Measurements from ENCODE around the gene EIF2S1. TPM values are rescaled to one million over a fixed set of nuclear protein-coding genes. Genes with fewer than 3 reads are reported as not detected.

The EIF2S1 gene
- total RNA-seq, 2 donors from 2014 or later, result 53.1 to 63.6 TPM

- intact Hi-C loops (cut with DNase I), result no loop called here
- H3K4me3 ChIP-seq, result no peak overlapping the region
- 71% methylated on average over 3 of the region's 3 CpGs for WGBS
- peak; percentile 42 for DNase-seq (ENCODE audit: low spot score)
- H3K36me3 ChIP-seq, result no peaks in the 10 kb centered on the region
- no peaks in the 10 kb centered on the region for H3K27me3 ChIP-seq (replicated peaks; ENCODE audit: insufficient read depth)
- no peaks in the 10 kb centered on the region for H3K9me3 ChIP-seq
- H3K4me1 ChIP-seq (replicated peaks), result peaks cover 7% of the 10 kb centered on the region
- TF ChIP-seq CTCF (IDR thresholded peaks at IDR 0.05), result no peak
- peak; percentile 68 for TF ChIP-seq POLR2AphosphoS5 (IDR thresholded peaks at IDR 0.05)
- TF ChIP-seq POLR2A (IDR thresholded peaks at IDR 0.05), result no peak
- H3K27ac ChIP-seq, result peak overlapping the region in 1 of 2 donors; percentile 37
Measured at GRCh38 chr14:67392123-67392522, 32.0 kb downstream of the EIF2S1 start.

GRCh38 chr14:67392800-67393199 is 32.7 kb downstream of the EIF2S1 start:
- H3K4me3 ChIP-seq, result no peak overlapping the region
- TF ChIP-seq POLR2AphosphoS5 (IDR thresholded peaks at IDR 0.05) (no peak), POLR2A (IDR thresholded peaks at IDR 0.05) (no peak), CTCF (IDR thresholded peaks at IDR 0.05) (no peak)
- peak overlapping the region in 1 of 2 donors; percentile 37 for H3K27ac ChIP-seq
- peaks cover 7% of the 10 kb centered on the region for H3K4me1 ChIP-seq (replicated peaks)
- no peaks in the 10 kb centered on the region for H3K9me3 ChIP-seq
- no peaks in the 10 kb centered on the region for H3K27me3 ChIP-seq (replicated peaks; ENCODE audit: insufficient read depth)
- intact Hi-C loops (cut with DNase I), result no loop called here
- no peaks in the 10 kb centered on the region for H3K36me3 ChIP-seq
- no peak for DNase-seq (ENCODE audit: low spot score)
- WGBS, result 82% methylated on average over 9 of the region's 9 CpGs

GRCh38 chr14:67393689-67394088 is 33.6 kb downstream of the EIF2S1 start:
- DNase-seq (ENCODE audit: low spot score), result peak; percentile 50
- Histone ChIP-seq H3K4me3 (no peak overlapping the region), H3K4me1 (replicated peaks) (peaks cover 7% of the 10 kb centered on the region), H3K27me3 (replicated peaks; ENCODE audit: insufficient read depth) (no peaks in the 10 kb centered on the region), H3K36me3 (no peaks in the 10 kb centered on the region), H3K27ac (peak overlapping the region; percentile 6 to 37), H3K9me3 (no peaks in the 10 kb centered on the region)
- intact Hi-C loops (cut with DNase I), result no loop called here
- TF ChIP-seq CTCF (IDR thresholded peaks at IDR 0.05) (peak in 1 of 4 experiments; percentile 26), POLR2AphosphoS5 (IDR thresholded peaks at IDR 0.05) (peak; percentile 70), POLR2A (IDR thresholded peaks at IDR 0.05) (no peak)
- 27% methylated on average over 6 of the region's 6 CpGs for WGBS

- no peak for DNase-seq (ENCODE audit: low spot score)
- H3K4me3 ChIP-seq, result no peak overlapping the region
- H3K9me3 ChIP-seq, result no peaks in the 10 kb centered on the region
- WGBS, result 75% methylated on average over 11 of the region's 16 CpGs
- H3K27ac ChIP-seq, result no peak overlapping the region
- intact Hi-C loops (cut with DNase I), result no loop called here
- TF ChIP-seq POLR2A (IDR thresholded peaks at IDR 0.05), result no peak
- H3K4me1 ChIP-seq (replicated peaks), result peaks cover 7% of the 10 kb centered on the region
- no peaks in the 10 kb centered on the region for H3K36me3 ChIP-seq
- H3K27me3 ChIP-seq (replicated peaks; ENCODE audit: insufficient read depth), result no peaks in the 10 kb centered on the region
Measured at GRCh38 chr14:67395086-67395875, 35.2 kb downstream of the EIF2S1 start.

GRCh38 chr14:67395876-67396189 is 35.7 kb downstream of the EIF2S1 start:
- H3K4me1 ChIP-seq (replicated peaks), result peaks cover 7% of the 10 kb centered on the region
- no peak for DNase-seq (ENCODE audit: low spot score)
- intact Hi-C loops (cut with DNase I), result no loop called here
- H3K36me3 ChIP-seq, result no peaks in the 10 kb centered on the region
- no peak overlapping the region for H3K4me3 ChIP-seq
- no peak for TF ChIP-seq CTCF (IDR thresholded peaks at IDR 0.05)
- no peak for TF ChIP-seq POLR2AphosphoS5 (IDR thresholded peaks at IDR 0.05)
- no peak for TF ChIP-seq POLR2A (IDR thresholded peaks at IDR 0.05)
- no peaks in the 10 kb centered on the region for H3K27me3 ChIP-seq (replicated peaks; ENCODE audit: insufficient read depth)
- H3K9me3 ChIP-seq, result no peaks in the 10 kb centered on the region
- no peak overlapping the region for H3K27ac ChIP-seq
- 92% methylated on average over 5 of the region's 5 CpGs for WGBS
